H1 (cell line): ENCODE results near the gene MRPS6. TPM values are rescaled to one million over a fixed set of nuclear protein-coding genes. Genes with fewer than 3 reads are reported as not detected.

ENCODE experiments used
- CTCF ChIA-PET: fragments of 300-600 bp; sonication (Branson Sonifier 250); formaldehyde crosslinking; loops from one replicate; lab custom pipeline; 2021; ENCODE audit not compliant: partially characterized antibody; lab: Charles Lee
- POLR2A ChIA-PET: fragments of 300-600 bp; sonication (Branson Sonifier 250); formaldehyde crosslinking; loops from one replicate; lab custom pipeline; 2021; ENCODE audit warnings: inconsistent platforms; ENCODE audit not compliant: partially characterized antibody; lab: Charles Lee
- DNase-seq, 2 experiments: peaks; one replicate each; pipeline versions ENCODE4 v3.0.0 to v3.0.0-alpha.2; 2010 to 2022; ENCODE audit warnings: low spot score in 2 of 2, low read depth in 1 of 2, mixed read lengths in 1 of 2
- FAIRE-seq: peaks from 2 replicates; lab custom pipeline; 2011; peaks lifted over from hg19 to GRCh38; lab: Jason Lieb, UNC
- H2AFZ ChIP-seq: 2 replicates; pipeline ENCODE4 v1.8.1; 2012; ENCODE audit warnings: low read length, inconsistent platforms
- H2AK5ac ChIP-seq: 2 replicates; pipeline ENCODE4 v1.6.1; 2013; ENCODE audit warnings: low read depth, low read length
- H2BK120ac ChIP-seq: replicated peaks from 2 replicates; pipeline ENCODE3; 2013; ENCODE audit warnings: low read depth, low read length, inconsistent platforms
- H2BK12ac ChIP-seq: 2 replicates; pipeline ENCODE4 v1.6.1; 2013; ENCODE audit warnings: low read depth, low read length
- H2BK15ac ChIP-seq: 2 replicates; pipeline ENCODE4 v1.6.1; 2013; ENCODE audit warnings: low read length
- H2BK20ac ChIP-seq: 2 replicates; pipeline ENCODE4 v1.6.1; 2013; ENCODE audit warnings: low read length
- H2BK5ac ChIP-seq: 2 replicates; pipeline ENCODE4 v1.6.1; 2013; ENCODE audit warnings: low read depth, low read length
- H3K14ac ChIP-seq: 2 replicates; pipeline ENCODE4 v1.6.1; 2013; ENCODE audit warnings: inconsistent platforms; ENCODE audit not compliant: insufficient read length
- H3K18ac ChIP-seq: 2 replicates; pipeline ENCODE4 v1.6.1; 2013; ENCODE audit warnings: low read length; ENCODE audit errors: extremely low read depth
- H3K23ac ChIP-seq: 2 replicates; pipeline ENCODE4 v1.6.1; 2013; ENCODE audit warnings: inconsistent platforms; ENCODE audit not compliant: insufficient read length
- H3K23me2 ChIP-seq: 2 replicates; pipeline ENCODE4 v1.6.1; 2013; ENCODE audit warnings: low read depth, low read length
- H3K27ac ChIP-seq: 2 replicates; pipeline ENCODE4 v1.6.1; 2011; ENCODE audit warnings: low read depth, low read length, inconsistent platforms
- H3K27me3 ChIP-seq, 4 experiments: replicated peaks in 1 of 4; 1 replicate in 1 of 4; 2 replicates in 3 of 4; pipeline versions ENCODE4 v1.6.1 to v1.8.1; 2011 to 2013; ENCODE audit warnings: low read length in 3 of 4, mild to moderate bottlenecking in 3 of 4, inconsistent platforms in 2 of 4, mixed read lengths in 2 of 4, moderate library complexity in 1 of 4; ENCODE audit not compliant: control insufficient read depth in 3 of 4, insufficient read depth in 3 of 4; ENCODE audit errors: extremely low read depth in 1 of 4
- H3K36me3 ChIP-seq, 4 experiments: 2 replicates each; pipeline versions ENCODE4 v1.6.1 to v1.8.1; 2011 to 2013; ENCODE audit warnings: mild to moderate bottlenecking in 4 of 4, low read length in 3 of 4, moderate library complexity in 2 of 4, control low read depth in 1 of 4, inconsistent platforms in 1 of 4; ENCODE audit not compliant: insufficient read depth in 4 of 4, control insufficient read depth in 2 of 4
- H3K4ac ChIP-seq: replicated peaks from 2 replicates; pipeline ENCODE3; 2013; ENCODE audit warnings: low read length, low read depth, mixed read lengths, inconsistent platforms; ENCODE audit not compliant: insufficient read length
- H3K4me1 ChIP-seq, 4 experiments: replicated peaks in 1 of 4; 1 replicate in 1 of 4; 2 replicates in 3 of 4; pipeline versions ENCODE4 v1.6.1 to v1.8.1; 2011 to 2013; ENCODE audit warnings: low read length in 3 of 4, inconsistent platforms in 2 of 4, mixed read lengths in 1 of 4; ENCODE audit not compliant: insufficient read depth in 4 of 4, control insufficient read depth in 3 of 4
- H3K4me2 ChIP-seq, 2 experiments: 2 replicates each; pipeline versions ENCODE4 v1.6.1 to v1.8.1; 2011 to 2013; ENCODE audit warnings: low read depth in 2 of 2, low read length in 2 of 2, control low read depth in 1 of 2, inconsistent platforms in 1 of 2, mild to moderate bottlenecking in 1 of 2; ENCODE audit not compliant: insufficient read depth in 1 of 2
- H3K4me3 ChIP-seq, 4 experiments: fragments of 200-600, 300-600 bp in 1 of 4; sonication (generic), shearing (Covaris generic), sonication (Bioruptor Twin) in 1 of 4; 2 replicates each; pipeline versions ENCODE4 v1.5.1 to v1.8.1; 2011 to 2016; ENCODE audit warnings: low read length in 4 of 4, low read depth in 3 of 4, control low read depth in 2 of 4, inconsistent platforms in 2 of 4, mild to moderate bottlenecking in 2 of 4, mixed read lengths in 1 of 4, moderate library complexity in 1 of 4; ENCODE audit not compliant: insufficient read depth in 2 of 4; ENCODE audit errors: extremely low read depth in 1 of 4
- H3K56ac ChIP-seq: replicated peaks from 2 replicates; pipeline ENCODE3; 2013; ENCODE audit warnings: low read depth, mild to moderate bottlenecking, mixed read lengths, low read length, inconsistent platforms; ENCODE audit not compliant: insufficient read length
- H3K79me1 ChIP-seq: 2 replicates; pipeline ENCODE4 v1.6.1; 2013; ENCODE audit warnings: low read depth, low read length, control low read depth
- H3K79me2 ChIP-seq, 2 experiments: 2 replicates each; pipeline versions ENCODE4 v1.6.1 to v1.8.1; 2012 to 2013; ENCODE audit warnings: low read length in 2 of 2, mild to moderate bottlenecking in 2 of 2, inconsistent platforms in 1 of 2; ENCODE audit not compliant: insufficient read depth in 2 of 2, control insufficient read depth in 1 of 2
- H3K9ac ChIP-seq, 4 experiments: replicated peaks in 1 of 4; 1 replicate in 1 of 4; 2 replicates in 3 of 4; pipeline versions ENCODE4 v1.6.1 to v1.8.1; 2011 to 2013; ENCODE audit warnings: low read depth in 3 of 4, low read length in 3 of 4, control low read depth in 2 of 4, mild to moderate bottlenecking in 2 of 4, moderate library complexity in 2 of 4, inconsistent platforms in 1 of 4; ENCODE audit errors: extremely low read depth in 1 of 4
- H3K9me3 ChIP-seq, 2 experiments: 2 replicates each; pipeline versions ENCODE4 v1.6.1 to v1.8.1; 2012 to 2013; ENCODE audit warnings: mild to moderate bottlenecking in 2 of 2, moderate library complexity in 2 of 2, control low read depth in 1 of 2, inconsistent platforms in 1 of 2, low read depth in 1 of 2, low read length in 1 of 2, mixed read lengths in 1 of 2; ENCODE audit not compliant: insufficient read depth in 2 of 2
- H4K20me1 ChIP-seq, 2 experiments: replicated peaks in 1 of 2; 2 replicates each; pipeline versions ENCODE3 to v1.8.1; 2011 to 2013; ENCODE audit warnings: inconsistent platforms in 2 of 2, low read length in 2 of 2, mild to moderate bottlenecking in 1 of 2; ENCODE audit not compliant: insufficient read depth in 2 of 2, control insufficient read depth in 1 of 2
- H4K5ac ChIP-seq: 2 replicates; pipeline ENCODE4 v1.6.1; 2013; ENCODE audit warnings: low read length, low read depth, mixed read lengths, inconsistent platforms; ENCODE audit not compliant: insufficient read length
- H4K8ac ChIP-seq: 2 replicates; pipeline ENCODE4 v1.8.0; 2013; ENCODE audit warnings: mild to moderate bottlenecking, moderate library complexity, low read length, inconsistent platforms; ENCODE audit not compliant: insufficient read depth; ENCODE audit errors: extremely low read depth
- H4K91ac ChIP-seq: replicated peaks from 2 replicates; pipeline ENCODE3; 2013; ENCODE audit warnings: low read length, mixed read lengths, inconsistent platforms; ENCODE audit not compliant: insufficient read length
- ASH2L ChIP-seq: fragments of 200-600, 300-600 bp; sonication (generic); IDR thresholded peaks from one replicate; pipeline ENCODE4 v1.7.1; 2017; ENCODE audit warnings: low read length
- ATF3 ChIP-seq: IDR thresholded peaks from 2 replicates; pipeline ENCODE4 v1.6.1; 2011; ENCODE audit warnings: low read depth, mild to moderate bottlenecking, low read length; ENCODE audit not compliant: insufficient read depth
- CHD2 ChIP-seq: IDR thresholded peaks from 2 replicates; pipeline ENCODE4 v1.6.1; 2012; ENCODE audit warnings: low read length, improper control_type of control experiment
- CTCF ChIP-seq, 3 experiments: IDR thresholded peaks; 1 replicate in 2 of 3; 2 replicates in 1 of 3; pipeline versions ENCODE4 v1.5.1 to v1.6.1; 2011; ENCODE audit warnings: low read length in 3 of 3, mild to moderate bottlenecking in 3 of 3, inconsistent platforms in 2 of 3, low read depth in 1 of 3, moderate library complexity in 1 of 3; ENCODE audit not compliant: insufficient read depth in 1 of 3; ENCODE audit errors: control extremely low read depth in 1 of 3
- EGR1 ChIP-seq: IDR thresholded peaks from 2 replicates; pipeline ENCODE4 v1.6.1; 2011; ENCODE audit warnings: low read depth, low read length, borderline replicate concordance
- GABPA ChIP-seq: IDR thresholded peaks from 2 replicates; pipeline ENCODE4 v1.6.1; 2011; ENCODE audit warnings: mild to moderate bottlenecking, low read length, moderate library complexity, borderline replicate concordance; ENCODE audit not compliant: insufficient read depth
- KDM5A ChIP-seq: fragments of 200-600 bp; IDR thresholded peaks from 2 replicates; pipeline ENCODE4 v1.7.1; 2012; ENCODE audit warnings: mild to moderate bottlenecking, low read length, inconsistent platforms, mixed read lengths
- NANOG ChIP-seq: IDR thresholded peaks from 2 replicates; pipeline ENCODE4 v1.6.1; 2011; ENCODE audit warnings: low read length, low read depth, mild to moderate bottlenecking, inconsistent platforms; ENCODE audit not compliant: insufficient read depth, poor library complexity, severe bottlenecking
- RXRA ChIP-seq: IDR thresholded peaks from 2 replicates; pipeline ENCODE4 v1.6.1; 2011; ENCODE audit warnings: low read depth, mild to moderate bottlenecking, low read length, moderate library complexity; ENCODE audit not compliant: insufficient read depth
- YY1 ChIP-seq: IDR thresholded peaks from 2 replicates; pipeline ENCODE4 v1.6.1; 2011; ENCODE audit warnings: low read depth, mild to moderate bottlenecking, low read length
- WGBS, 2 experiments: shearing (Covaris generic) in 1 of 2; methylation state at CpG; one replicate each; pipeline versions ENCODE4 v1.1.6 to v1.1.7; 2013 to 2015; ENCODE audit warnings: low lambda C conversion rate in 2 of 2, mixed read lengths in 2 of 2, inconsistent platforms in 1 of 2, low coverage in 1 of 2, missing lambda C conversion rate in 1 of 2; ENCODE audit not compliant: insufficient replicate concordance in 2 of 2, insufficient coverage in 1 of 2, insufficient read length in 1 of 2; ENCODE audit errors: extremely low coverage in 1 of 2, missing lambda C conversion rate in 1 of 2; 5-methylcytosine and 5-hydroxymethylcytosine counted together
- polyA plus RNA-seq, 7 experiments: library from polyadenylated mRNA; depleted of rRNA in 3 of 7; stranded (reverse) in 5 of 7; unstranded in 2 of 7; fragments of >200 nt in 5 of 7; fragments of 200-250 nt in 2 of 7; gene quantifications; 1 replicate in 5 of 7; 2 replicates in 1 of 7; 4 replicates in 1 of 7; pipeline versions ENCODE4 v1.2.1 to v1.2.3, GENCODE V29; 2011 to 2013; ENCODE audit warnings: missing spikeins in 2 of 7, mixed read lengths in 2 of 7
- total RNA-seq: library from RNA; stranded (reverse); fragmentation: NEBNext Ultra II Directional; extraction: Animal tissue kit (Norgen Biotek cat#: 25700); gene quantifications from 2 replicates; pipeline ENCODE4 v1.2.1, GENCODE V29; 2021

Gene MRPS6
- total and polyA plus RNA-seq, 2 of the 8 experiments (the other 6 are each of a cell fraction or from before 2014, with no cell fraction given), result 62.7 to 156 TPM

GRCh38 chr21:34071683-34072082 lies 1.7 kb upstream of the MRPS6 start:
- no peak overlapping the region for H3K4me3 ChIP-seq
- H4K20me1 ChIP-seq, result peaks cover 9 to 15% of the 10 kb centered on the region in 2 experiments
- no peak overlapping the region for H2BK120ac ChIP-seq
- H3K9me3 ChIP-seq, result no peaks in the 10 kb centered on the region
- H2AFZ ChIP-seq, result no peak overlapping the region
- no peak overlapping the region for H3K4ac ChIP-seq
- H3K4me1 ChIP-seq, result peaks cover 0 to 11% (median 3%) of the 10 kb centered on the region in 4 experiments; a peak in 6 of 7 replicates
- no peak overlapping the region for H3K27ac ChIP-seq
- H3K4me2 ChIP-seq, result no peak overlapping the region
- H3K36me3 ChIP-seq, result no peaks in the 10 kb centered on the region; a peak in 1 of 8 replicates
- H4K91ac ChIP-seq, result no peak overlapping the region
- H4K5ac ChIP-seq, result no peak overlapping the region
- ChIA-PET POLR2A (interaction anchor here (1.0 kb wide), 1 partner anchor 28 kb away, joined by 3 read pairs; no protein-coding TSS in a partner anchor), CTCF (interaction anchor here (0.6 to 2.5 kb wide), 4 partner anchors 37 to 276 kb away, joined by 3 to 7 read pairs (median 4); no protein-coding TSS in a partner anchor)
- H3K14ac ChIP-seq, result no peak overlapping the region
- H2BK12ac ChIP-seq, result 0 out of 2 replicates have a peak overlapping the region, but pooled peaks have one; percentile 50
- H3K23me2 ChIP-seq, result peaks cover 12% of the 10 kb centered on the region; the same call in 1 of the 2 replicates
- 90% methylated on average over 9 of the region's 9 CpGs; no CpG with 5 or more reads in 1 of the 2 experiments for WGBS, 2 experiments
- H3K56ac ChIP-seq, result no peak overlapping the region
- H3K79me1 ChIP-seq, result no peaks in the 10 kb centered on the region; the same call in 1 of the 2 replicates
- no peak overlapping the region for H4K8ac ChIP-seq
- H3K9ac ChIP-seq, result no peak overlapping the region
- no peak for DNase-seq
- no peak overlapping the region for H3K23ac ChIP-seq
- H3K79me2 ChIP-seq, result peaks cover 0 to 26% of the 10 kb centered on the region in 2 experiments; a peak in 3 of 4 replicates
- no peaks in the 10 kb centered on the region; a peak in 2 of 7 replicates for H3K27me3 ChIP-seq
- H2BK20ac ChIP-seq, result 0 out of 2 replicates have a peak overlapping the region, but pooled peaks have one; percentile 13
- no peak overlapping the region for H3K18ac ChIP-seq
- no peak for FAIRE-seq
- no peak overlapping the region for H2AK5ac ChIP-seq
- H2BK15ac ChIP-seq, result no peak overlapping the region; the same call in 1 of the 2 replicates
- no peak overlapping the region for H2BK5ac ChIP-seq
- no peak for TF ChIP-seq NANOG
- no peak for TF ChIP-seq RXRA
- no peak for TF ChIP-seq KDM5A
- TF ChIP-seq ATF3, result no peak
- no peak for TF ChIP-seq CHD2
- no peak for TF ChIP-seq ASH2L
- TF ChIP-seq EGR1, result no peak
- TF ChIP-seq GABPA, result no peak
- no peak for TF ChIP-seq YY1
- no peak for TF ChIP-seq CTCF (IDR thresholded peaks at IDR 0.05; ENCODE audit: control extremely low read depth in 1 of 3, insufficient read depth in 1 of 3, low read depth in 1 of 3, low read length in 3 of 3)
